ENCODE results near the gene ATF3. TPM values are rescaled to one million over a fixed set of nuclear protein-coding genes. Genes with fewer than 3 reads are reported as not detected.

ATF3 gene
- total RNA-seq, 4 donors from 2014 or later = 2.1 to 6.5 (median 3.0) TPM

GRCh38 chr1:212595787-212596714 is 12.5 kb upstream of the ATF3 start:
- H3K27me3 ChIP-seq = peaks cover 0 to 26% (median 0%) of the 10 kb centered on the region in 4 donors
- 22% methylated on average over 8 of the region's 8 CpGs for WGBS, 2 donors
- intact Hi-C loops (cut with DNase I) = no loop called here
- peak overlapping the region in 1 of 4 donors; percentile 43 for H3K4me3 ChIP-seq
- no peak for DNase-seq
- peak overlapping the region; percentile 27 to 70 (median 48) for H3K27ac ChIP-seq
- H3K9me3 ChIP-seq = no peaks in the 10 kb centered on the region
- peaks cover 3 to 16% (median 10%) of the 10 kb centered on the region in 3 donors for H3K4me1 ChIP-seq
- TF ChIP-seq POLR2A (IDR thresholded peaks at IDR 0.05) (no peak), CTCF (IDR thresholded peaks at IDR 0.05) (peak; percentile 22 to 64 (median 42))
- H3K36me3 ChIP-seq = no peaks in the 10 kb centered on the region

- H3K27me3 ChIP-seq = peaks cover 0 to 24% (median 0%) of the 10 kb centered on the region in 4 donors
- H3K9me3 ChIP-seq = no peaks in the 10 kb centered on the region
- peak overlapping the region; percentile 27 to 70 (median 48) for H3K27ac ChIP-seq
- TF ChIP-seq CTCF (IDR thresholded peaks at IDR 0.05) (no peak), POLR2A (IDR thresholded peaks at IDR 0.05) (no peak)
- WGBS, 2 donors = 88 to 94% methylated on average over 3 of the region's 3 CpGs
- intact Hi-C loops (cut with DNase I) = no loop called here
- H3K4me1 ChIP-seq = peaks cover 3 to 16% (median 10%) of the 10 kb centered on the region in 3 donors
- no peak for DNase-seq
- H3K4me3 ChIP-seq = peak overlapping the region in 1 of 4 donors; percentile 43
- no peaks in the 10 kb centered on the region for H3K36me3 ChIP-seq
Observed at GRCh38 chr1:212596798-212597197, 11.8 kb upstream of the ATF3 start.

GRCh38 chr1:212597487-212597886 is 11.1 kb upstream of the ATF3 start:
- no peak for DNase-seq
- peaks cover 0 to 28% (median 0%) of the 10 kb centered on the region in 4 donors for H3K27me3 ChIP-seq
- no peaks in the 10 kb centered on the region for H3K36me3 ChIP-seq
- H3K4me3 ChIP-seq = no peak overlapping the region
- no peak overlapping the region for H3K27ac ChIP-seq
- TF ChIP-seq POLR2A (IDR thresholded peaks at IDR 0.05) (no peak), CTCF (IDR thresholded peaks at IDR 0.05) (no peak)
- WGBS, 2 donors = 85% methylated on average over 4 of the region's 4 CpGs
- H3K9me3 ChIP-seq = no peaks in the 10 kb centered on the region
- intact Hi-C loops (cut with DNase I) = no loop called here
- H3K4me1 ChIP-seq = peaks cover 3 to 16% (median 10%) of the 10 kb centered on the region in 3 donors

- Histone ChIP-seq H3K9me3 (no peaks in the 10 kb centered on the region), H3K36me3 (no peaks in the 10 kb centered on the region), H3K4me1 (peaks cover 3 to 18% (median 10%) of the 10 kb centered on the region in 3 donors), H3K4me3 (no peak overlapping the region), H3K27me3 (peaks cover 0 to 50% (median 0%) of the 10 kb centered on the region in 4 donors), H3K27ac (no peak overlapping the region)
- intact Hi-C loops (cut with DNase I) = loop anchor here (10.0 kb wide), 1 partner anchor 125 kb away; no protein-coding TSS in a partner anchor
- 78 to 79% methylated on average over 11 of the region's 11 CpGs for WGBS, 2 donors
- TF ChIP-seq POLR2A (IDR thresholded peaks at IDR 0.05) (no peak), CTCF (IDR thresholded peaks at IDR 0.05) (no peak)
- DNase-seq = no peak
Observed at GRCh38 chr1:212600071-212600915, 8.3 kb upstream of the ATF3 start.

Data from esophagus squamous epithelium (tissue), 5 donors.